Peyer's patch (tissue), 4 donors: ENCODE measurements around the gene FAM120B.

Source experiments
- CTCF ChIP-seq, 6 experiments: fragments of 450-650 bp in 4 of 6; fragments of 200-600 bp in 2 of 6; sonication (generic) in 1 of 6; IDR thresholded peaks; one replicate each; pipeline ENCODE4 v1.5.1; 2017 to 2019; ENCODE audit warnings: antibody characterized with exemption in 6 of 6, mild to moderate bottlenecking in 3 of 6, moderate library complexity in 1 of 6
- POLR2A ChIP-seq, 2 donors: fragments of 450-650 bp; IDR thresholded peaks; one replicate each; pipeline ENCODE4 v1.5.1; 2017; ENCODE audit warnings: antibody characterized with exemption in 2 of 2, mild to moderate bottlenecking in 2 of 2, moderate library complexity in 2 of 2

GRCh38 chr6:170269151-170269845, 37.3 kb upstream of the FAM120B start:
- TF ChIP-seq CTCF (IDR thresholded peaks at IDR 0.05) = no peak
- TF ChIP-seq POLR2A (IDR thresholded peaks at IDR 0.05) = no peak
